Cardiac fibroblast (primary cell): ENCODE measurements around the gene CAMKMT.

ENCODE experiments used
- DNase-seq, 2 donors: peaks; one replicate each; pipeline versions ENCODE4 v3.0.0 to v3.0.0-alpha.2; 2010; ENCODE audit warnings: low read depth in 2 of 2
- H3K4me3 ChIP-seq, 2 donors: replicated peaks in 1 of 2; 1 replicate in 1 of 2; 2 replicates in 1 of 2; pipeline ENCODE4 v1.5.1; 2011; ENCODE audit warnings: low read depth in 2 of 2, low read length in 2 of 2, mild to moderate bottlenecking in 2 of 2, moderate library complexity in 1 of 2
- CTCF ChIP-seq: IDR thresholded peaks from one replicate; pipeline ENCODE4 v1.5.1; 2011; ENCODE audit warnings: low read depth, mild to moderate bottlenecking, low read length, inconsistent platforms

CAMKMT gene

GRCh38 chr2:44740678-44741077, 378.9 kb downstream of the CAMKMT start:
- no peak for TF ChIP-seq CTCF
- DNase-seq = peak in 1 of 2 donors; percentile 8
- no peak overlapping the region for H3K4me3 ChIP-seq

- TF ChIP-seq CTCF = no peak
- no peak overlapping the region for H3K4me3 ChIP-seq
- peak in 1 of 2 donors; percentile 12 for DNase-seq
These were observed 379.8 kb downstream of the CAMKMT start for GRCh38 chr2:44741507-44741906.

- H3K4me3 ChIP-seq = no peak overlapping the region
- DNase-seq = no peak
- no peak for TF ChIP-seq CTCF
These were observed 380.3 kb downstream of the CAMKMT start for GRCh38 chr2:44742057-44742456.

GRCh38 chr2:44743473-44743872, 381.7 kb downstream of the CAMKMT start:
- no peak for DNase-seq
- no peak for TF ChIP-seq CTCF
- H3K4me3 ChIP-seq = no peak overlapping the region

GRCh38 chr2:44744961-44745892, 383.5 kb downstream of the CAMKMT start:
- DNase-seq = no peak
- no peak for TF ChIP-seq CTCF
- no peak overlapping the region for H3K4me3 ChIP-seq

GRCh38 chr2:44745922-44746766, 384.4 kb downstream of the CAMKMT start:
- no peak overlapping the region for H3K4me3 ChIP-seq
- DNase-seq = no peak
- TF ChIP-seq CTCF = no peak
